ENCODE results near the gene GCC2.
"Not testable (repeated sequence)": the region's sequence is repeated elsewhere in the genome, so short reads cannot be mapped to it uniquely, and the experiment has no call there.

The GCC2 gene

DNA sequence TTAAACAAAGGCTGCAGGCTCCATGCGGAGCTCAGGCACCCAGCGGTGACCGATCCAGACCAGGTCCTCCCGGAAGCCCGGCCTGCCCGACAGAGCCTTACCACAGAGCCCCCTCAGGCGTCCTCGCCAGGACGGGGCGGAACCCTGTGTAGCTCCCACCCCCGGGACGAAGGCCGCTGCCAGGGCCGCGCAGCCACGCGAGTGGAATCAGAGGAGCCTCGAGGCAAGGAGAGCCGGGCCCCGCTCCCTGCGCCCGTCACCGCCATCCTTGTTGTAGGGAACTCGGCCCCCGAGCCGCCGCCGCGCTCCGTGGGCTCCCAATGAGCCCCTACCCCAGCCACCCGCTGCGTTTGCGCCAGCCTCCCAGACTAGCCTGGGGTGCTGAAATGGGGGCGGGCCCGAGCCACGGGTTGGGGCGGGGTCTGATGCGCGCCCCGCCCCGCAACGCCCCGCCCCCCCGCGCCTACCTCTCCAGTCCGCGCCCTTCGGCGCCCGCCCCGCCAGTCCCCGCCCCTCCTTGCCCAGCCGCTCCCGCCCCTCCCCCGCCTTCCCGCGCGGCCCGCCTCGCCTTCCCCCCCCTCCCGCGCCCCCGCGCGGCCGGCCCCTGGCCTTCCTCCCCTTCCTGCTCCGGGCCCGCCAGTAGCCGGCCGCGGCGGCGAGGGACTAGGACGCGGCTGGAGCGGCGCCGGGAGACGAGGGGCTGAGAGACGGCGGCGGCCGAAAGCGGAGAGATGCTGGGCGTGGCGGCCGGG, 85.0 kb downstream of the GCC2 start, which contains the start of gene LIMS1:
Gene LIMS1, plus strand, starts transcription at position 639 of the 752 bp plus-strand sequence. Its CDS starts 93 bp downstream, at position 732.
- peak; percentile 81 to 86 for DNase-seq

GRCh38 chr2:108534584-108535356, 85.8 kb downstream of the GCC2 start:
- DNase-seq, result peak; percentile 24 to 35

GRCh38 chr2:108535357-108535631, 86.3 kb downstream of the GCC2 start:
- no peak for DNase-seq

DNA sequence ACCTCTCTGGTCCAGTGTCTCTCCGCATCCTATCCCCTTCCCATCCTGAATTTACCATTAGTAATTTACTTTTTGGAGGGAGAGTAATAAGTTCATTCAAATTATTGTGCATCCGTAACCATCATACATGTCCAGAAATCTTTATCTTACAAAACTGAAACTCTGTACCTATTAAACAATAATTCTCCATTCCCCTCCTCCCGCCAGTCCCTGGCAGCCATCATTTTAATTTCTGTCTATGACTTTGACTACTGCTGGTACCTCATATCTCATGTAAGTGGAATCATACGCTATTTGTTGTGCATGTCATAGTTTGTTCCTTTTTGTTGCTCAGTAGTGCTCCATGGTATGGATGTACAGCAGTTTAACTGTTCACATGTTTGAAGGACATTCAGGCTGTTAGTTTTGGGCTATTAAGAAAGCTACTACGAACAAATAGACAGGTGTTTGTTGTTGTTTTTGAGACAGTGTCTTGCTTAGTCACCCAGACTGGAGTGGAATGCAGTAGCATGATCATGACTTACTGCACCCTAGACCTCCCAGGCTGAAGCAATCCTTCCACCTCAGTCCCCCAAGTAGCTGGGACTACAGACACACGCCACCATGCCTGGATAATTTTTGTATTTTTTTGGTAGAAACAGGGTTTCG, 87.3 kb downstream of the GCC2 start:
- no peak for DNase-seq

DNA sequence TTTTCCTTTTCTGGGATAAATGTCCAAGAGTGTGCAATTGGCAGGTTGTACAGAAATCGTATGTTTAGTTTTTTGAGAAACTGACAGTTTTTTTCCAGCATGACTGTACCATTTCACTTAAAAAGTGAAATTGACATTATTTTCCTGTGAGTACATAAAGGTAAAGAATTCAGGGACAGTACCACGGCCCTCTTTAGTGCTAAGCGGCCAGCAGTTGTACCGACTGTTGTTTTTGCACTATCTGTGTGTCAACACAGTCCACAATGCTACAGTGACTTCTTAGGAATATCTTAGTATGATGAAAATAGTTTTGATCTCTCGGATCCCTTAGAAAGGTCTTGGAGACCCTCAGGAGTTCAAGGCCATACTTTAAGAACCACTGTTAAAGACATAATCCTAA, 87.9 kb downstream of the GCC2 start:
- no peak for DNase-seq

DNA sequence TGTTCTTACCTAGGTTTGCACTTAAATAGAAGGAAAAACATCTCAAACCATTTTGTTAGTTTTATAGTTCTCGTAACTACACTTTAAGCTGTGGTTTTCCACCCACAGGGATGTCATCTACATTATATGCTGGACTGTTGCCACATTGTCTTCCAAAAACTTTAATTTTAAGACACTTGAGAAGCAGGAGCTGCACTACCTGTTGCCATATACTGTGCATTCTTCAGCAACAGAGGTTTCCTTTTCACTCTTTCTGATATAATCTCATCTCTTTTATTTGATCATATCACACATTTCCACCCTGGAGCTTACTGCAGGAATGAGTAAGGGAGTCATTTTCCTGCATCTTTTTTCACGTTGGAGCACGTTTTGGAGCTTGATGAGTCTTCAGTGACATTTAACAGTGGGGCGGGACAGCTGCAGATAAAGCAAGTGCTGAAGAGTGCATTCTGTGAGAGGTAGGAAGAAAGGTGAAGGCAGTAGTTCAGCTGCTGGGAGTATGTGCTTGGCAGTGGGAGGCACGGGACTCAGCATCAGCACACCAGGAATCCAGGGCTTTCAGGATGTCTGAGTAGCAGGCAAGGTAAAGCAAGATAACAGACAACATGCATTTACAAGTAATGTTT, 89.1 kb downstream of the GCC2 start:
- DNase-seq, result no peak

DNA sequence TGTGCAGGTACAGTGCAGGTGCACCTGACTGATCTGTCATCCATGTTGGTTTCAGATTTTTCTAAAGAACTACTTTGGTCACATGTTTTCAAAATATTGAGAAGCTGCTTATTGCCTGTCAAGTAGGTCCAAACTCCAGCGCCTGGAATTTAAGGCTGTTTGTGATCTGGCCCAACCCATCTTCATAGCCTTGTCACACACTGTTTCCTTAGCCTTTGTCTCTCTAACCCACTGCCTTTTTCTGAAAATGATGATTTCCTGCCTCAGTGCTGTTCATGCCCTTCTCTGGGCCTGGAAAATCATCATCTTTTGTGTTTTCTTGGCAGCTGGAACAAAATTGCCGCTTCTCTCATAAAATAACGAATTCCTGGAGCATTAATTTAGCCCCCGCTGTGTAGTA, 92.4 kb downstream of the GCC2 start:
- no peak for DNase-seq

DNA sequence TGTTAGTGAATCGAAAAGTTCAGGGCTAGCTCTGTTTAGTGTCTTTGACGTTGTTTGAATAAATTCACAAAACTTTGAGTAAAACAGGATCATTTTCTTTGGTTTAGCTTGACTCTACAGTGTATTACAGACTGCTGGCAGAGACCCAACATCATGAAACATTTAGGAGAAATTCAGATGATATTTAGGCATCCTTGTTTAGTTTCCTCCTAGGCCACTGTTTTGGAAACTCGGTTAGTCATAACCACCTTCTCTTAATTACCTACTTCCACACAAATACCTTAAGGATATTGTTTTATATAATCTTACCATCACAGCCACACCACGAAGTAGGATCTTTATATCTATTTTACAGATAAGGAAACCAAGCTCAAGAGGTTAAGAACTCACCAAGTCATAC, 93.1 kb downstream of the GCC2 start:
- DNase-seq, result no peak

DNA sequence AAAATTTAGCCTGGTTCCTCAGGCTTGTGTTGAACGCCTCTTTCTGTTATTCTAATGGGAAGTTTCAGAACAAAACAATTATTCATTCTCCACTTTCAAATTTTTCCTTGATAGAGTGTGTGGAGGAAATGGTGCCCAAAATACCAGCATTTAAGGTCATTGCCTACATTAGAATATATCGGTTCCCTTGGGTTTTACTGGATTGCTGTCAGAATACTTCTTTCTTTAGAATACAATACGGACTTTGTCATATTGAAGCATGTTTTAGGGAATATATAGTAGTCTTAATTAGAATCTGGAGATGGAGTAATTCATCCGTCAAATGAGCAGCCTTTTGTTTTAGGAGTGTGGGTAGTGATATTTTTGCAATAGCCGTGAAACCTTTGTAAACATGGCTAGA, 98.6 kb downstream of the GCC2 start:
- DNase-seq, result no peak

GRCh38 chr2:108548208-108549003, 99.4 kb downstream of the GCC2 start:
- no peak for DNase-seq

- no peak for DNase-seq
Measured at GRCh38 chr2:108552566-108552965, 103.6 kb downstream of the GCC2 start.

- no peak for DNase-seq
Measured at GRCh38 chr2:108553209-108553919, 104.4 kb downstream of the GCC2 start.

- no peak for DNase-seq
Measured at GRCh38 chr2:108554528-108554927, 105.5 kb downstream of the GCC2 start.

- no peak for DNase-seq
Measured at GRCh38 chr2:108555572-108555971, 106.6 kb downstream of the GCC2 start.

DNA sequence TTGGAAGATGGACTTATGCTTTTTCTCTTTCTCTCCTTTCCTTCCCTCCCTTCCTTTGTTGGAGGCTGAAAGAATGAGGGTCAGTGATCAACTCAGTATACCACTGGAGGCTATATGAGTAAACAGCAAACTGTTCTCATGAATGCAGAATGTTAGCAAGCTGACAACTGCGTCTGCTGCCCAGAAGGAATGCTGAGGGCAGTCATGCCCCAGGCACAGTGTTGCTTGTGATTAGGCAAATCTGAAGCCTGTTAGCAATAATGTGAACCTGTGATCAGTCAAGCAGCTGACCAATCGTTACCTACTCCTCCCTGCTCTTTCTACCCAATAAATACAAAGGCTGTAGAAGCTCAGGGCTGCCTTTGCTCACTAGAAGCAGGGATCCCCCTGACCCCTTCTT, 107.6 kb downstream of the GCC2 start:
- not testable (repeated sequence) for DNase-seq

Measured in stimulated activated CD4-positive, alpha-beta T cell treated with anti-CD3 and anti-CD28 coated beads, Interleukin-2, amount 100 ng/mL, for 48 hours (primary cell).